H9 (cell line): ENCODE measurements around the gene ZCCHC10. TPM values are rescaled to one million over a fixed set of nuclear protein-coding genes. Genes with fewer than 3 reads are reported as not detected.

Source experiments
- DNase-seq: peaks from one replicate; pipeline ENCODE4 v3.0.0-alpha.2; 2017
- H2AFZ ChIP-seq: one replicate; pipeline ENCODE4 v1.6.1; 2013; ENCODE audit warnings: mild to moderate bottlenecking, low read length, control low read depth, moderate library complexity
- H2AK5ac ChIP-seq: 2 replicates; pipeline ENCODE4 v1.6.1; 2013; ENCODE audit warnings: low read length, control low read depth, mixed read lengths; ENCODE audit not compliant: insufficient read length
- H2BK120ac ChIP-seq: one replicate; pipeline ENCODE4 v1.6.1; 2013; ENCODE audit warnings: low read depth, mild to moderate bottlenecking, low read length, control low read depth, inconsistent platforms; ENCODE audit not compliant: poor library complexity, severe bottlenecking
- H2BK12ac ChIP-seq: 2 replicates; pipeline ENCODE4 v1.6.1; 2013; ENCODE audit warnings: low read length, control low read depth, mixed read lengths, low read depth; ENCODE audit not compliant: insufficient read length
- H2BK15ac ChIP-seq: 2 replicates; pipeline ENCODE4 v1.6.1; 2013; ENCODE audit warnings: low read depth, low read length, control low read depth
- H2BK20ac ChIP-seq: one replicate; pipeline ENCODE4 v1.6.1; 2013; ENCODE audit warnings: low read depth, mild to moderate bottlenecking, low read length, control low read depth, inconsistent platforms; ENCODE audit not compliant: poor library complexity, severe bottlenecking
- H2BK5ac ChIP-seq: 2 replicates; pipeline ENCODE4 v1.6.1; 2013; ENCODE audit warnings: low read length, control low read depth, mixed read lengths; ENCODE audit not compliant: insufficient read length
- H3K14ac ChIP-seq: 2 replicates; pipeline ENCODE4 v1.6.1; 2013; ENCODE audit warnings: low read length, control low read depth; ENCODE audit not compliant: insufficient read depth
- H3K18ac ChIP-seq: 2 replicates; pipeline ENCODE4 v1.6.1; 2013; ENCODE audit warnings: low read depth, mild to moderate bottlenecking, mixed read lengths, low read length, control low read depth; ENCODE audit not compliant: insufficient read length
- H3K23ac ChIP-seq: 2 replicates; pipeline ENCODE4 v1.6.1; 2013; ENCODE audit warnings: low read length, control low read depth, mixed read lengths, low read depth; ENCODE audit not compliant: insufficient read length
- H3K23me2 ChIP-seq: 2 replicates; pipeline ENCODE4 v1.6.1; 2013; ENCODE audit warnings: low read depth, mild to moderate bottlenecking, mixed read lengths, low read length, control low read depth; ENCODE audit not compliant: insufficient read length, poor library complexity, severe bottlenecking
- H3K27ac ChIP-seq: 2 replicates; pipeline ENCODE4 v1.5.1; 2013; ENCODE audit warnings: low read length, control low read depth, mixed read lengths, low read depth; ENCODE audit not compliant: insufficient read length
- H3K27me3 ChIP-seq: 2 replicates; pipeline ENCODE4 v1.6.1; 2013; ENCODE audit warnings: low read length, control low read depth, inconsistent platforms; ENCODE audit not compliant: insufficient read depth
- H3K4ac ChIP-seq: 2 replicates; pipeline ENCODE4 v1.6.1; 2013; ENCODE audit warnings: low read depth, mild to moderate bottlenecking, control low read depth, inconsistent platforms, low read length, moderate library complexity
- H3K4me1 ChIP-seq: 2 replicates; pipeline ENCODE4 v1.6.1; 2013; ENCODE audit warnings: low read length, control low read depth, inconsistent platforms; ENCODE audit not compliant: insufficient read depth
- H3K4me2 ChIP-seq: 2 replicates; pipeline ENCODE4 v1.6.1; 2013; ENCODE audit warnings: low read length, control low read depth, mixed read lengths; ENCODE audit not compliant: insufficient read length, insufficient read depth
- H3K56ac ChIP-seq: 2 replicates; pipeline ENCODE4 v1.6.1; 2013; ENCODE audit warnings: low read depth, mild to moderate bottlenecking, mixed read lengths, low read length, control low read depth; ENCODE audit not compliant: insufficient read length
- H3K79me1 ChIP-seq: 2 replicates; pipeline ENCODE4 v1.6.1; 2013; ENCODE audit warnings: low read depth, mild to moderate bottlenecking, moderate library complexity, low read length, control low read depth, inconsistent platforms; ENCODE audit not compliant: insufficient read depth, poor library complexity, severe bottlenecking
- H3K79me2 ChIP-seq: 2 replicates; pipeline ENCODE4 v1.6.1; 2013; ENCODE audit warnings: low read length, control low read depth, inconsistent platforms; ENCODE audit not compliant: insufficient read depth
- H3K9ac ChIP-seq: 2 replicates; pipeline ENCODE4 v1.6.1; 2013; ENCODE audit warnings: low read length, control low read depth, mixed read lengths; ENCODE audit not compliant: insufficient read length; ENCODE audit errors: extremely low read depth
- H3K9me3 ChIP-seq: one replicate; pipeline ENCODE4 v1.6.1; 2013; ENCODE audit warnings: low read depth, low read length, inconsistent platforms; ENCODE audit not compliant: control insufficient read depth
- H3T11ph ChIP-seq: one replicate; pipeline ENCODE4 v1.6.1; 2013; ENCODE audit warnings: mild to moderate bottlenecking, low read length, control low read depth, inconsistent platforms
- H4K20me1 ChIP-seq: one replicate; pipeline ENCODE4 v1.6.1; 2013; ENCODE audit not compliant: control insufficient read depth, insufficient read length, insufficient read depth
- H4K5ac ChIP-seq: 2 replicates; pipeline ENCODE4 v1.6.1; 2013; ENCODE audit warnings: low read depth, mild to moderate bottlenecking, mixed read lengths, low read length, control low read depth; ENCODE audit not compliant: insufficient read length
- H4K8ac ChIP-seq: replicated peaks from 2 replicates; pipeline ENCODE4 v1.6.1; 2013; ENCODE audit warnings: low read length, control low read depth, mixed read lengths, low read depth; ENCODE audit not compliant: insufficient read length
- H4K91ac ChIP-seq: 2 replicates; pipeline ENCODE4 v1.6.1; 2013; ENCODE audit warnings: low read depth, mild to moderate bottlenecking, moderate library complexity, mixed read lengths, low read length, control low read depth; ENCODE audit not compliant: insufficient read length
- H3K27ac Mint-ChIP-seq, 3 experiments: 2 replicates in 2 of 3; 3 replicates in 1 of 3; pipeline ENCODE4 v1.8.0; 2020 to 2021; ENCODE audit warnings: mixed read lengths in 3 of 3, mild to moderate bottlenecking in 1 of 3, moderate library complexity in 1 of 3
- H3K27me3 Mint-ChIP-seq: 2 replicates; pipeline ENCODE4 v1.8.0; 2021; ENCODE audit warnings: low read depth, mild to moderate bottlenecking, moderate library complexity, mixed read lengths
- H3K36me3 Mint-ChIP-seq, 3 experiments: 2 replicates in 2 of 3; 3 replicates in 1 of 3; pipeline ENCODE4 v1.8.0; 2020 to 2021; ENCODE audit warnings: low read depth in 3 of 3, mixed read lengths in 3 of 3; ENCODE audit not compliant: insufficient read depth in 1 of 3
- H3K4me1 Mint-ChIP-seq, 2 experiments: 2 replicates each; pipeline ENCODE4 v1.8.0; 2020; ENCODE audit warnings: mixed read lengths in 2 of 2
- H3K4me3 Mint-ChIP-seq, 2 experiments: 2 replicates in 1 of 2; 3 replicates in 1 of 2; pipeline ENCODE4 v1.8.0; 2020 to 2021; ENCODE audit warnings: mild to moderate bottlenecking in 2 of 2, mixed read lengths in 2 of 2, moderate library complexity in 1 of 2
- H3K9me3 Mint-ChIP-seq, 2 experiments: 2 replicates in 1 of 2; 3 replicates in 1 of 2; pipeline ENCODE4 v1.8.0; 2020; ENCODE audit warnings: mild to moderate bottlenecking in 2 of 2, mixed read lengths in 2 of 2, moderate library complexity in 1 of 2
- CTCF ChIP-seq: fragments of 200-600 bp; sonication (generic); conservative IDR thresholded peaks from 3 replicates; pipeline ENCODE4 v1.8.0; 2021; ENCODE audit warnings: antibody characterized with exemption, mild to moderate bottlenecking
- WGBS: extraction: QIAGEN DNeasy Blood & Tissue Kit; methylation state at CpG from one replicate; pipeline ENCODE4 v1.1.7; 2013; ENCODE audit warnings: missing lambda C conversion rate, low lambda C conversion rate, mixed read lengths; ENCODE audit not compliant: insufficient read length; ENCODE audit errors: extremely low coverage; 5-methylcytosine and 5-hydroxymethylcytosine counted together
- total RNA-seq: library from RNA; stranded (reverse); gene quantifications from 2 replicates; pipeline ENCODE4 v1.2.1, GENCODE V29; 2021

The ZCCHC10 gene
- total RNA-seq, 1 experiment from 2014 or later = 34.0 TPM

GRCh38 chr5:132981288-132981687 is 45.1 kb downstream of the ZCCHC10 start:
- no peaks in the 10 kb centered on the region for H3K79me2 ChIP-seq
- no peak for DNase-seq
- H2AK5ac ChIP-seq = no peak overlapping the region
- no peak overlapping the region for H4K91ac ChIP-seq
- H4K8ac ChIP-seq = no peak overlapping the region
- no peak overlapping the region for H2BK5ac ChIP-seq
- no peak overlapping the region for H3K27ac Mint-ChIP-seq
- H3K4me3 Mint-ChIP-seq = no peak overlapping the region
- H2AFZ ChIP-seq = no peak overlapping the region
- H3T11ph ChIP-seq = no peak overlapping the region
- peaks cover 4% of the 10 kb centered on the region for H3K9me3 ChIP-seq
- no peaks in the 10 kb centered on the region for H3K27me3 ChIP-seq
- peaks cover 28 to 44% of the 10 kb centered on the region in 2 experiments for H3K9me3 Mint-ChIP-seq
- H3K23me2 ChIP-seq = no peaks in the 10 kb centered on the region
- H3K9ac ChIP-seq = no peak overlapping the region
- H3K14ac ChIP-seq = no peak overlapping the region
- TF ChIP-seq CTCF = no peak
- H2BK15ac ChIP-seq = no peak overlapping the region
- no peaks in the 10 kb centered on the region for H3K4me1 ChIP-seq
- no peaks in the 10 kb centered on the region for H3K79me1 ChIP-seq
- no CpG with 5 or more reads among the region's 3 CpGs for WGBS
- H3K4me2 ChIP-seq = no peak overlapping the region
- no peaks in the 10 kb centered on the region for H4K20me1 ChIP-seq
- H3K23ac ChIP-seq = no peak overlapping the region
- H2BK120ac ChIP-seq = no peak overlapping the region
- no peak overlapping the region for H3K27ac ChIP-seq
- no peak overlapping the region for H2BK12ac ChIP-seq
- H2BK20ac ChIP-seq = no peak overlapping the region
- H4K5ac ChIP-seq = no peak overlapping the region
- H3K4ac ChIP-seq = no peak overlapping the region
- no peaks in the 10 kb centered on the region for H3K4me1 Mint-ChIP-seq
- H3K18ac ChIP-seq = no peak overlapping the region
- H3K56ac ChIP-seq = no peak overlapping the region
- peaks cover 4% of the 10 kb centered on the region in 3 experiments; a peak in 4 of 7 replicates for H3K36me3 Mint-ChIP-seq
- H3K27me3 Mint-ChIP-seq = peaks cover 4% of the 10 kb centered on the region
